Type B pancreatic cell (in vitro differentiated cells): Measurements from ENCODE around the gene LORICRIN. TPM values are rescaled to one million over a fixed set of nuclear protein-coding genes. Genes with fewer than 3 reads are reported as not detected.

Source experiments
- DNase-seq: peaks from one replicate; pipeline ENCODE4 v3.0.0; 2021; ENCODE audit warnings: mixed read lengths; ENCODE audit not compliant: unreplicated experiment; ENCODE audit errors: extremely low spot score
- H3K27ac Mint-ChIP-seq: 2 replicates; pipeline ENCODE4 v1.8.0; 2021; ENCODE audit warnings: mild to moderate bottlenecking, mixed read lengths
- H3K27me3 Mint-ChIP-seq: 2 replicates; pipeline ENCODE4 v1.8.0; 2021; ENCODE audit warnings: mixed read lengths
- H3K36me3 Mint-ChIP-seq: 2 replicates; pipeline ENCODE4 v1.8.0; 2021; ENCODE audit warnings: mixed read lengths
- H3K4me1 Mint-ChIP-seq: one replicate; pipeline ENCODE4 v1.8.0; 2021; ENCODE audit warnings: mixed read lengths; ENCODE audit not compliant: unreplicated experiment
- H3K4me3 Mint-ChIP-seq: 2 replicates; pipeline ENCODE4 v1.8.0; 2021; ENCODE audit warnings: mild to moderate bottlenecking, mixed read lengths
- H3K9me3 Mint-ChIP-seq: 2 replicates; pipeline ENCODE4 v1.8.0; 2021; ENCODE audit warnings: mixed read lengths
- CTCF ChIP-seq: fragments of 200-600 bp; sonication (generic); conservative IDR thresholded peaks from 2 replicates; pipeline ENCODE4 v1.5.0; 2021; ENCODE audit warnings: antibody characterized with exemption, mild to moderate bottlenecking
- total RNA-seq: library from RNA; stranded (reverse); gene quantifications from 2 replicates; pipeline ENCODE4 v1.2.1, GENCODE V29; 2021; ENCODE audit warnings: low replicate concordance

LORICRIN gene
- total RNA-seq, 1 donor from 2014 or later, result not detected

GRCh38 chr1:153253076-153253475, 6.4 kb upstream of the LORICRIN start:
- no peak for DNase-seq
- TF ChIP-seq CTCF, result no peak
- H3K27me3 Mint-ChIP-seq, result peaks cover 67% of the 10 kb centered on the region
- H3K27ac Mint-ChIP-seq, result no peak overlapping the region
- H3K36me3 Mint-ChIP-seq, result no peaks in the 10 kb centered on the region
- no peak overlapping the region for H3K4me3 Mint-ChIP-seq
- no peaks in the 10 kb centered on the region for H3K4me1 Mint-ChIP-seq
- no peaks in the 10 kb centered on the region for H3K9me3 Mint-ChIP-seq

- DNase-seq, result no peak
- H3K4me3 Mint-ChIP-seq, result no peak overlapping the region
- no peaks in the 10 kb centered on the region for H3K36me3 Mint-ChIP-seq
- no peak for TF ChIP-seq CTCF
- H3K27me3 Mint-ChIP-seq, result peaks cover 69% of the 10 kb centered on the region
- no peak overlapping the region for H3K27ac Mint-ChIP-seq
- H3K4me1 Mint-ChIP-seq, result no peaks in the 10 kb centered on the region
- no peaks in the 10 kb centered on the region for H3K9me3 Mint-ChIP-seq
These were observed 5.8 kb upstream of the LORICRIN start for GRCh38 chr1:153253693-153254092.

GRCh38 chr1:153260585-153261280, 1.2 kb downstream of the LORICRIN start:
- H3K27me3 Mint-ChIP-seq, result peaks cover 79% of the 10 kb centered on the region

GRCh38 chr1:153261281-153262069, 2.0 kb downstream of the LORICRIN start:
- Mint-ChIP-seq H3K36me3 (no peaks in the 10 kb centered on the region), H3K27ac (no peak overlapping the region), H3K9me3 (no peaks in the 10 kb centered on the region), H3K4me1 (peaks cover 5% of the 10 kb centered on the region), H3K4me3 (peak overlapping the region; percentile 84), H3K27me3 (peaks cover 79% of the 10 kb centered on the region)
- TF ChIP-seq CTCF, result no peak
- DNase-seq, result no peak

More at GRCh38 chr1:153260585-153261280, 1.2 kb downstream of the LORICRIN start:
- DNase-seq, result no peak
- Mint-ChIP-seq H3K27ac (no peak overlapping the region), H3K9me3 (no peaks in the 10 kb centered on the region), H3K4me1 (peaks cover 5% of the 10 kb centered on the region), H3K4me3 (peak overlapping the region; percentile 80), H3K36me3 (no peaks in the 10 kb centered on the region)
- no peak for TF ChIP-seq CTCF

GRCh38 chr1:153262070-153262366, 2.5 kb downstream of the LORICRIN start:
- Mint-ChIP-seq H3K27me3 (peaks cover 85% of the 10 kb centered on the region), H3K9me3 (no peaks in the 10 kb centered on the region), H3K27ac (no peak overlapping the region), H3K4me1 (peaks cover 5% of the 10 kb centered on the region), H3K4me3 (peak overlapping the region; percentile 84), H3K36me3 (no peaks in the 10 kb centered on the region)
- no peak for DNase-seq
- TF ChIP-seq CTCF, result no peak
